ENCODE results near the gene WDHD1. TPM values are rescaled to one million over a fixed set of nuclear protein-coding genes. Genes with fewer than 3 reads are reported as not detected.
A peak's percentile ranks its signal among the peaks of the same experiment; 100 is the strongest.
"Not testable (repeated sequence)": the region's sequence is repeated elsewhere in the genome, so short reads cannot be mapped to it uniquely, and the experiment has no call there.

The WDHD1 gene
- total RNA-seq, 6 experiments from 2014 or later: 9.8 to 20.3 (median 17.8) TPM

- peaks cover 61% of the 10 kb centered on the region for H3K4me1 Mint-ChIP-seq (ENCODE audit: low read depth)
- TF ChIP-seq, protein P1, sequence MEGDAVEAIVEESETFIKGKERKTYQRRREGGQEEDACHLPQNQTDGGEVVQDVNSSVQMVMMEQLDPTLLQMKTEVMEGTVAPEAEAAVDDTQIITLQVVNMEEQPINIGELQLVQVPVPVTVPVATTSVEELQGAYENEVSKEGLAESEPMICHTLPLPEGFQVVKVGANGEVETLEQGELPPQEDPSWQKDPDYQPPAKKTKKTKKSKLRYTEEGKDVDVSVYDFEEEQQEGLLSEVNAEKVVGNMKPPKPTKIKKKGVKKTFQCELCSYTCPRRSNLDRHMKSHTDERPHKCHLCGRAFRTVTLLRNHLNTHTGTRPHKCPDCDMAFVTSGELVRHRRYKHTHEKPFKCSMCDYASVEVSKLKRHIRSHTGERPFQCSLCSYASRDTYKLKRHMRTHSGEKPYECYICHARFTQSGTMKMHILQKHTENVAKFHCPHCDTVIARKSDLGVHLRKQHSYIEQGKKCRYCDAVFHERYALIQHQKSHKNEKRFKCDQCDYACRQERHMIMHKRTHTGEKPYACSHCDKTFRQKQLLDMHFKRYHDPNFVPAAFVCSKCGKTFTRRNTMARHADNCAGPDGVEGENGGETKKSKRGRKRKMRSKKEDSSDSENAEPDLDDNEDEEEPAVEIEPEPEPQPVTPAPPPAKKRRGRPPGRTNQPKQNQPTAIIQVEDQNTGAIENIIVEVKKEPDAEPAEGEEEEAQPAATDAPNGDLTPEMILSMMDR (IDR thresholded peaks at IDR 0.05): no peak
- DNase-seq: peak; percentile 35
- peak overlapping the region; percentile 99 for H3K27ac Mint-ChIP-seq
- no peaks in the 10 kb centered on the region for H3K9me3 Mint-ChIP-seq
- H3K36me3 Mint-ChIP-seq (ENCODE audit: low read depth): peaks cover 23% of the 10 kb centered on the region
- H3K4me3 Mint-ChIP-seq: peak overlapping the region; percentile 75
- peaks cover 3% of the 10 kb centered on the region for H3K27me3 Mint-ChIP-seq (ENCODE audit: insufficient read depth)
These were observed 44.1 kb upstream of the WDHD1 start for GRCh38 chr14:55070981-55071411.

GRCh38 chr14:55066223-55066622 lies 39.3 kb upstream of the WDHD1 start:
- Mint-ChIP-seq H3K4me1 (ENCODE audit: low read depth) (peaks cover 39% of the 10 kb centered on the region), H3K27ac (peak overlapping the region; percentile 4; the same call in 1 of the 2 replicates), H3K9me3 (no peaks in the 10 kb centered on the region), H3K36me3 (ENCODE audit: low read depth) (peaks cover 50% of the 10 kb centered on the region), H3K4me3 (no peak overlapping the region), H3K27me3 (ENCODE audit: insufficient read depth) (peaks cover 3% of the 10 kb centered on the region)
- DNase-seq: no peak
- TF ChIP-seq, protein P1 (IDR thresholded peaks at IDR 0.05): no peak

DNA sequence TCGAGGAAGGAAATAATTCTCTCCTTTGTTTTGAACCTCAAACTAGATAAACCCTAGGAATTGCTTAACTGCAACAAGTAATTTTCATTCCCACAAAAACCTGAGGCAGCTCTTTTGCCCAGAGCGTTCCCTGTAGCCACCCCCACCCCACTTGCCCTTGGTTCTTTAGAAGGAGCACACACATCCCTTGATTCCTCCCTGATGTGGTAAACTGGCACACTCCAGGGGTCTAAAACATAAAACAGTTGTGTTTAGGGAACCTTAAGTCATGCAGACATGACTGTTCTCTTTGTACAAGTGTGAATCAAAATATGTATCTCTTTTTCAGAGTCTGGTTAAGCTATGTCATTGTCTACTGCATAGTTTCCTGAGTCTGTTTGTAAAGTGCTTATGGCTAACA lies 38.5 kb upstream of the WDHD1 start:
- Mint-ChIP-seq H3K27me3 (ENCODE audit: insufficient read depth) (no peaks in the 10 kb centered on the region; the same call in 1 of the 2 replicates), H3K9me3 (no peaks in the 10 kb centered on the region), H3K36me3 (ENCODE audit: low read depth) (peaks cover 52% of the 10 kb centered on the region), H3K4me3 (no peak overlapping the region), H3K27ac (peak overlapping the region; percentile 35), H3K4me1 (ENCODE audit: low read depth) (peaks cover 39% of the 10 kb centered on the region)
- DNase-seq: no peak
- TF ChIP-seq, protein P1 (IDR thresholded peaks at IDR 0.05): no peak

GRCh38 chr14:55064896-55065295 lies 38.0 kb upstream of the WDHD1 start:
- peaks cover 35% of the 10 kb centered on the region for H3K4me1 Mint-ChIP-seq (ENCODE audit: low read depth)
- not testable (repeated sequence) for H3K9me3 Mint-ChIP-seq; H3K4me3 Mint-ChIP-seq; H3K27me3 Mint-ChIP-seq (ENCODE audit: insufficient read depth); DNase-seq
- H3K36me3 Mint-ChIP-seq (ENCODE audit: low read depth): peaks cover 51% of the 10 kb centered on the region
- H3K27ac Mint-ChIP-seq: peak overlapping the region; percentile 35; the same call in 1 of the 2 replicates

DNA sequence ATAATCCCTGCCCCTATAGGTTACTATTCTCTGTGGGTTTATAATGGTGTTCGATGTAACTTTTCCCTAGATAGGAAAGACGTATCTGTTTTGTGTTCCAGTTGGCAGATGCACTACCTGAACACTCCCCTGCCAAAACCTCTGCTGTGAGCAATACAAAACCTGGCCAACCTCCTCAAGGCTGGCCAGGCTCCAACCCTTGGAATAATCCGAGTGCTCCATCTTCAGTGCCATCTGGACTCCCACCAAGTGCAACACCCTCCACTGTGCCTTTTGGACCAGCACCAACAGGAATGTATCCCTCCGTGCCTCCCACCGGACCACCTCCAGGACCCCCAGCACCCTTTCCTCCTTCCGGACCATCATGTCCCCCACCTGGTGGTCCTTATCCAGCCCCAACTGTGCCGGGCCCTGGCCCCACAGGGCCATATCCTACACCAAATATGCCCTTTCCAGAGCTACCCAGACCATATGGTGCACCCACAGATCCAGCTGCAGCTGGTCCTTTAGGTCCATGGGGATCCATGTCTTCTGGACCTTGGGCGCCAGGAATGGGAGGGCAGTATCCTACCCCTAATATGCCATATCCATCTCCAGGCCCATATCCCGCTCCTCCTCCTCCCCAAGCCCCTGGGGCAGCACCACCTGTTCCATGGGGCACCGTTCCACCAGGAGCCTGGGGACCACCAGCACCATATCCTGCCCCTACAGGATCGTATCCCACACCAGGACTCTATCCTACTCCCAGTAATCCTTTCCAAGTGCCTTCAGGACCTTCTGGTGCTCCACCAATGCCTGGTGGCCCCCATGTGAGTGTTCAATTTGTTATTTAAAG lies 35.8 kb upstream of the WDHD1 start:
- TF ChIP-seq, protein P1 (IDR thresholded peaks at IDR 0.05): no peak
- H3K27ac Mint-ChIP-seq: peak overlapping the region; percentile 61; the same call in 1 of the 2 replicates
- no peak overlapping the region for H3K4me3 Mint-ChIP-seq
- no peaks in the 10 kb centered on the region for H3K9me3 Mint-ChIP-seq
- DNase-seq: no peak
- H3K36me3 Mint-ChIP-seq (ENCODE audit: low read depth): peaks cover 56% of the 10 kb centered on the region
- peaks cover 48% of the 10 kb centered on the region for H3K4me1 Mint-ChIP-seq (ENCODE audit: low read depth)
- H3K27me3 Mint-ChIP-seq (ENCODE audit: insufficient read depth): peaks cover 2% of the 10 kb centered on the region; the same call in 1 of the 2 replicates

- Mint-ChIP-seq H3K27ac (peak overlapping the region; percentile 2), H3K36me3 (ENCODE audit: low read depth) (peaks cover 52% of the 10 kb centered on the region), H3K9me3 (no peaks in the 10 kb centered on the region), H3K27me3 (ENCODE audit: insufficient read depth) (0 out of 2 replicates have a peak, but pooled peaks cover 2% of the 10 kb centered on the region), H3K4me1 (ENCODE audit: low read depth) (peaks cover 45% of the 10 kb centered on the region), H3K4me3 (no peak overlapping the region)
- TF ChIP-seq, protein P1 (IDR thresholded peaks at IDR 0.05): no peak
- no peak for DNase-seq
These were observed 32.4 kb upstream of the WDHD1 start for GRCh38 chr14:55059333-55059732.
